GM18499 (cell line): ENCODE results near the gene LOXL4.

Experiments used
- ATAC-seq: cut with Tn5 transposase; IDR thresholded peaks from one replicate; pipeline ENCODE4 v1.9.1; 2021; ENCODE audit warnings: moderate number of reproducible peaks; ENCODE audit not compliant: insufficient read depth, unreplicated experiment

The LOXL4 gene

DNA sequence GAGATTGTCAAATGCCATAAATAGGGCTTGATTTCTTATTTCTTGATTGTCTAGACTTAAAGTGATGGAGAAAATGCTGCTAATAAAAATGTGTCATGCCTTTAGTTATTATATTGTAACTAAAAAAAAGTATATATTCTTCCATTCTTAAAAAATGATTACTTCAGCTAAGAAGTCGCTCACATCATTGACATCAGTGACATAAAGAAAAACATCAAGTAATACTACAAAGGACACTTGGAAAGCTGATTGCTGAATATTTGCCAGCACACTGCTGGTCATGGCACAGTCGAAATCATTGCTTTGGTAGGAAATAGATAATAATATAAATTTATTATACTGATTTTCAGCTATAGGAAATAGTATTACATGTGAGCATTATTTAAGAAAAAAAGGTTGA, 62.6 kb downstream of the LOXL4 start:
- no peak for ATAC-seq

DNA sequence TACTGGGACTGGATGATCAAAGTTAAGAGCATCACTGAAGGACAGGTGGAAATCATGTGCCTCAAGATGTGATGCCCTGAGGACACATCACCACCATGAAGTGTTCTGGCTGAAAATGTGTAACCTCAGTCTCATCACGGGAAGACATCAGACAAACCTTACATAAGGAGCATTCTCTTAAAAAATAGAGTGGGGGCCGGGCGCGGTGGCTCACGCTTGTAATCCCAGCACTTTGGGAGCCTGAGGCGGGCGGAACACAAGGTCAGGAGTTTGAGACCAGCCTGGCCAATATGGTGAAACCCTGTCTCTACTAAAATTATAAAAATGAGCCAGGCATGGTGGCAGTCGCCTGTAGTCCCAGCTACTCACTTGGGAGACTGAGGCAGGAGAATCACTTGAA, 65.6 kb downstream of the LOXL4 start:
- no peak for ATAC-seq

DNA sequence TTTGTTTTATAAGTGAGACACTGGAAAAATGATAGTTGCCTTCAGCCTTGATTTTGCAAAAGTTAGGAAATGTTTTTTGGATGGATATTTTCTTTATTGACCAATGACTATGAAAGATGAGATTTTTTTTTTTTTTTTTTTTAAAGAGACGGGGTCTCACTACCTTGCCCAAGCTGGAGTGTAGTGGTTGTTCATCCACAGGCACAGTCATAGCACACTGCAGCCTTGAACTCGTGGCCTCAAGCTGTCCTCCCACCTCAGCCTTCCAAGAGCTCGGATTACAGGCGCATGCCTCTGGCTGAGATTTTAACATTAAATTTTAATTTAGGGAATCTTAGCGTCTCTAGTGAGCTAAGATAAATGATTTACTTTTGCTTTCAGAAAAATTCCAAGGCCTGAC, 66.2 kb downstream of the LOXL4 start:
- ATAC-seq: no peak
